Activated CD4-positive, CD25-positive, alpha-beta regulatory T cell treated with anti-CD3 and anti-CD28 coated beads, Interleukin-2, amount 50 U/mL, for 16 hours (primary cell): Measurements from ENCODE around the gene HSD17B3.
"Not testable (repeated sequence)": the region's sequence is repeated elsewhere in the genome, so short reads cannot be mapped to it uniquely, and the experiment has no call there.

ENCODE experiments used
- DNase-seq: peaks from one replicate; pipeline ENCODE4 v3.0.0-alpha.2; 2020; ENCODE audit warnings: low read depth, low spot score

HSD17B3 gene

DNA sequence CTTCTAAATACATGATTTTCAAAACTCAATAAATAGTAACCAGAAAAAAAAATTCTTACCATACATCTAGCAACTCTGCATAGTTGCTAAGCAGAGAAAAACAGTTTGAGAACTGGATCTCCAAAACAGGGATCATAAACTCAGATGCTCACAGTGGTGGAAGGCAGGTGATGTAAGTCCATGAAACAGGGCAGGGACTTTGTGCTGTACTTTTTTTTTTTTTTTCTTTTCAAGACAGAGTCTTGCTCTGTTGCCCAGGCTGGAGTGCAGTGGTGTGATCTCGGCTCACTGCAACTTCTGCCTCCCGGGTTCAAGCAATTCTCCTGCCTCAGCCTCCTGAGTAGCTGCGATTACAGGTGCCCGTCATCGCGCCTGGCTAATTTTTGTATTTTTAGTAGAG lies 5.0 kb upstream of the HSD17B3 start:
- DNase-seq, result not testable (repeated sequence)

DNA sequence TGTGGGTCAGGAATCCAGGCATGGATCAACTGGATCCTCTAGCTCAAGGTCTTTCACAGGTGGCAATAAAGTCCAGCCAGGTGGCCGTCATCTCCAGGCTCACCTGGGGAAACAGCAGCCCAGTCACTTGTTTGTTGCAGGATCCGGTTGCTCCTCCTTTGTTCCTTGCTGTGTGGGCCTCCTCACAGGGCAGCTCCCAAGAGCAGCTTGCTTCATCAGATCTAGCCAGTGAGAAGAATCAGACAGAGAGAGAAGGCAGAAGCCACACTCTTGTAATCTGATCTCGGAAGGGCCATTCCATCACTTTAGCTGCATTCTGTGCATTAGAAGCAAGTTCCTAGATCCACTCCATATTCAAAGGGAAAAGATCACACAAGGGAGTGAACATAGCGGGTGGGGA lies 3.2 kb upstream of the HSD17B3 start:
- DNase-seq, result no peak

DNA sequence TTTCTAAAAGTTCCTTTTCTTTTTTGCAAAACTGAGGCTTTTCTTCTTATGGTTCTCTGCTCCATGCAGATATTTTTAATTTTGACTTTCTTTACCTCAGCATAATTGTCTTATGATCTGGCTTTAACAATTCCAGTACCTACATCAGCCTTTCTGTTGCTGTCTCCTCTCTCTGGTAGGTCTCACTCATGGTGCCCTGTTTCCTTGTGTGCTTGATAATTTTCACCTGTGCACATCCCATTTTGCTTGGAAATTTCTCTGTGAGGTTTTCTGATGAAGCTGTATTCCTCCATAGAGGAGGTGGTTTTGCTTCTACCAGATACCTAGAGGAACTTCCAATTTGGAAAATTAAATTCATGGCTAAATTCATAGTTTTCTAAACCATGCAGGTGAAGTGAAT lies 2.3 kb upstream of the HSD17B3 start:
- no peak for DNase-seq

DNA sequence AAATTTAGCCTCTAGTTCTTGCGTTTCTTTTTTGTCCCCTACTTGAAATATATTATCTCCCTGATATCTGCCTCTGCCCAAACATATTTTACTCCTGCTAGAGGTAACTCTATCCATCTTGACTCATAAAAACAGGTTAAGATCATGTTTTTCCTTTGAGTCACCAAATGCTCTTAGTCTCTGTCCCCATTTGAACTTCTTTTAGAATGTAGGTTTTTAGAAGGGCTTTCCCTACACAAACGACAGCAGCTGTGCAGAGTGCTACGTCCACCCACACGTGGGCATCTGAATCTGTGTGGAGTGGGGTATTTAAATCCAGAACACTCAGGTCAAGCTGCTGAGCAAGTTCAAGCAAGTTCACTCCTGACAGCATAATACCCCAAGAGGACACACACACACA lies 2.2 kb downstream of the HSD17B3 start:
- DNase-seq, result no peak

DNA sequence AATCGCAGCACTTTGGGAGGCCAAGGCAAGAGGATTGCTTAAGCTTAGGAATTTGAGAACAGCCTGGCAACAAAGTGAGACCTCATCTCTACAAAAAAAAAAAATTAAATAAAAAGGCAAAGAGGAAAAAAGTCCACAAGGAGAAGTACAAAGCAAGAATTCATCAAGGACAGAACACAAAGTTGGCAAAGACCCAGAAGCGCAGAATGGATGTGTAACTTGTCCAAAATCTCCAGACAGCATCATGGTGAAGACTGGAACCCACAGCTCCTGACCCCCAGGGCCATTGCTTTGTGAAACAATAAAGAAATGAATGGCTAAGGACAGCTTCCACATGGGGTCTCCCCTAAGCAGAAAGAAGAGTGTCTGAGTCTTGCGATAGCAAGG lies 7.8 kb downstream of the HSD17B3 start:
- DNase-seq, result no peak

DNA sequence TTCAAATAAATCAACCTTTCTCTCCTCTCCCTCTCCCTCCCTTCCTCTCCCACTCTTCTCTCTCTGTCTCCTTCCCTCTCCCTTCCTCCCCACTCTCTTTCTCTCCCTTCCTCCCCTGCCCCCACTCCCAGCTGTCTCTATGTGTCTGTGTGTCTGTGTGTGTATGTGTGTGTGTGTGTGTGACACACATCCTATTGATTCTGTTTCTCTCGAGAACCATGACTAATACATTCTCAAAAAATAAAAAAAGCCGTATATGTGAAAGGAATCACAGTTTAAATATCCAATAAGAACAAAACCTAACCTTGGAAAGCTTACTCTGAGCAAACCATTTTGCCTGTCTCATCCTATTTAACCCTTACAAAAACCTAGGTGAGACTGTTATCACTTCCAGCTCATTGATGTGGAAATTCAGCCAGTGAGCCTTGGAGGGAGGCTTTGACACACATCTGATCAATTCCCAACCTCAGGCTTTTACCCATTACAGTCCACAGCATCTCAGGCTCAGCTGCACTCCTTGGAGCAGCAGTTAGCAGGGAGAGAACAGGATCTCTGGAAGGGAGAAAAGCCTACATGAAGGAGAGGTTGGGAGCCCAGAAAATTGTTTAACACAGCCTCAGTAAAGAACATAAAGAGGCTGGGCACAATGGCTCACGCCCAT lies 8.3 kb downstream of the HSD17B3 start:
- no peak for DNase-seq

DNA sequence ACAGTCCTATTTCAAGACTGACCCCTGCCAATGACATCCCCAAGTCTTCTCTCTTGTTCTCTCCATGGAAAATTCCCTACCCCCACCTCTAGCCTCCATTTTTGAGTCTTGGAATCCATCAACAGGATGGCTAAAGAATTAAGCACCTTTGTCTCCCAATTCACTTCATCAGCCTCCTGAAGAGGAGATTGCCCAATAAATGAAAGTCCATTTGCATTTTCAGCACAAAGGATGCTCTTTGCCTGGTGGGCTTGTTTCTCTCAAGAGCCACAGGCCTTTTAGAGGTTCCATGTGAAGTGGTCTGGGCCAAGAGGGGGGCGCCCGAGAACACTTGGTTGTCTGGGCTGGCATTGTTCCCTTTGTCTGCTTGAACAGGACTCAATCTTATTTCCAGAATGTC lies 12.6 kb downstream of the HSD17B3 start:
- no peak for DNase-seq

DNA sequence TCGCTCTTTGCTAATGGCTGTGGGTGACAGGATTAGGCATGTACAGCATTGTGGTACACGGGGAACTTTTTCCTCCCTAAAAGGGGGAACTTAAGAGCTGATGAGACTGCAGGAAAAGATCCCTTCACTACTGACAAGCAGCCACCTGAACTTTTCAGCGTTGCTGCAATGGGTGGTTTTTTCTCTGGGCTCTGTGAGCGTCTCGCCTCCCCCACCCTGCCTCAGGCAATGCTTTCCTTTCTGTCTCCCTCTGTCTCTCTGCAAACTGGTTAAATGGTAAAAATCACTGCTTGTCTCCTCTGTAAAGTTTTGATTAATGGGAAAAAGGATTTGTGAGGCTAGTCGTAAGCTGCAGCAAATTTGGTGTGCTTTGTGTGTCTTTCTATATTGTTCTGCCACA lies 20.3 kb downstream of the HSD17B3 start:
- no peak for DNase-seq

DNA sequence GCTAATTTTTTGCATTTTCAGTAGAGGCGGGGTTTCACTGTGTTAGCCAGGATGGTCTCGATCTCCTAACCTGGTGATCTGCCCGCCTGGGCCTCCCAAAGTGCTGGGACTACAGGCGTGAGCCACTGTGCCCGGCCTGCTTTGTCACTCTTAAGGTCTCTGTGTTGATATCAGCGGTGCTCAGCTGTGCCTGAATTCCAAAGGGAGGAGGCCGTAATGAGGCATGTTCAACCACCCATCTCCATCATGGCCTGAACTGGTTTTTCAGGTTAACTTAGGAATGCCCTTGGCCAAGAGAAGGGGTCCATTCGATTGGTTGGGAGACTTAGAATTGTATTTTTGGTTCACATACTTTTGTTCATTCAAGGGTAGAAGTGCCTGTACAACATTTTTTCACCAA lies 22.0 kb downstream of the HSD17B3 start:
- no peak for DNase-seq

DNA sequence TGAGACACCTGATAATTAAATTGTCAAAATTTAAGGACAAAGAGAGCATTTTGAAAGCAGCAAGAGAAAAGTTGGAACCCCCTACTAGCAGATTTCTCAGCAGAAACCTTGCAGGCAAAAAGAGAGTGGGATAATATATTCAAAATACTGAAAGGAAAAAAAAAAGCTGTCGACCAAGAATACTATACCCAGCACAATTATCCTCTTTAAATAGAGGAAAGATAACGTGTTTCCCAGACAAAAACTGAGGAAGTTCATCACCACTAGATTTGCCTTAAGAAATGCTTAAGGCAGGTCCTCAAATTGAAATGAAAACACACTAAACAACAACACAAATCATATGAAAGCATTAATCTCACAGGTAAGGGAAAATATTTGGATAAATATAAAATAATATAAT lies 27.0 kb downstream of the HSD17B3 start:
- no peak for DNase-seq

DNA sequence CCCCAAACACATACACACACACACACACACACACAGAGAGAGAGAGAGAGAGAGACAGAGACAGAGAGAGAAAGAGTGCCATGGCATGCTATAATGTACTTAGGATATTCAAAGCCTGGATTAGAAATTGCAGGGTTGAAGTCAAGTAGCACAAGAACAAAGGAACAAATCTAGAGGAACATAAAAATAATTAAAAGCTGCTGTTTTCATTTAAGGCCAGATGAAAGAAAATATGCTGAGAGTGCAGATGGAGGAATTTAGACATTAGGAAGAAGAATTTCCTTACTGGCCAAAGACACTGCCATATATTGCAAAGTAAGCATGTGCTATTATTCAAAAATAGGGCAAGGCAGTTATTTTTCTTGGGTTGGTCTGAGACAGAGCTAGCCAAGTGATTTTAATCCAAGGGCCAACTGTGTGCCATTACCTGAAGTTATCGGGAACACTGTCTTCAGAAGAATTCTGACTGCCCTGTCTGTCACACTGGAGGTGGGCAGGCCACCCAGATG lies 31.7 kb downstream of the HSD17B3 start:
- DNase-seq, result no peak

DNA sequence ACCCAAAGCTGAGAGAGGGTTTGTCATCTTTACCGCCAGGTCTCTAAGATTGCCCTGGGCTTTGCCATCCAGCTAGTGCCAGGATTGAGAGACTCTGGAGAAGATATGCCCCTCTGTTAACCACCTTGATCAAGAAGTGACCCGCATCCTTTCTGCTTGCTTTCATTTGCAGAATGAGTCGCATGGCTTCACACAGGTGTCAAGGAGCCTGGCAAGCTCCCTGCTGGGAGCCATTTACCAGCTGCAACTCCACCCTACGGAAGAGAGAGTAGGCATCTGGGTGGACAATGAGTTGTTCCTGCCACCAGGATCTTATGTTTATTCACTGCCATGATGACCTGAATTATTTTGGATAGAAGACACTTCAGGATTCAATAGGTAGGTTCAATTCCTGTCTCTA lies 43.0 kb downstream of the HSD17B3 start:
- DNase-seq, result no peak

DNA sequence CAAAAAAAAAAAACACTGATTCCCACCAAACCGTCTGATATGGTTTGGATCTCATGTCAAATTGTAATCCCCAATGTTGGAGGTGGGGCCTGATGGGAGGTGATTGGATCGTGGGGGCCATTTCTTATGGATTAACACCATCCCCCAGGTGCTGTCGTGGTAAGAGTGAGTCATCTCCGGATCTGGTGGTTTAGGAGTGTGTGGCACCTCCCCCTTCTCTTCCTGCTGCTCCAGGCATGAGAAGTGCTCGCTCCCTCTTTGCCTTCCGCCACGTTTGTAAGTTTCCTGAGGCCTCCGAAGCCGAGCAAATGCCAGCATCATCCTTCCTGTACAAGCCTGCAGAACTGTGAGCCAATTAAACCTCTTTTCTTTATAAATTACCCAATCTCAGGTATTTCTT lies 45.2 kb downstream of the HSD17B3 start:
- DNase-seq, result no peak

DNA sequence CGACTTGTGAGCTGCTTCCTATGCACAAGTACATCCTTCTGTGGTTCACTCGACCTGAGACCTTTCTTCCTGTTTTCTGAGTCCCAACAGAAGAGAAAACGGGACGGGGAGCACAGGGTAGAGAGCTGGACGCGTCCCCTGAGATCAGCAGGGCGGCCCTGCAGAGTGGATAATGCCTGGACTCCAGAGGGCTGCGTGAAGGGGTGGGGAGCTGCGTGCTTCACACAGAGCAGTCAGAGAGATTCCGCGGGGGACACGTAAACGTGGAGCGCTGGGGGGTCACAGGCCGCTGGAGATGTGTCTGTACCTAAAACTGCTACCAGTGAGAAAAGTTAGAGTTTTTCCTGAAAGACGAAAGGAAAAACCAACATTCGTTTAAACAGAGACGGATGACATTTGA lies 46.3 kb downstream of the HSD17B3 start:
- no peak for DNase-seq

DNA sequence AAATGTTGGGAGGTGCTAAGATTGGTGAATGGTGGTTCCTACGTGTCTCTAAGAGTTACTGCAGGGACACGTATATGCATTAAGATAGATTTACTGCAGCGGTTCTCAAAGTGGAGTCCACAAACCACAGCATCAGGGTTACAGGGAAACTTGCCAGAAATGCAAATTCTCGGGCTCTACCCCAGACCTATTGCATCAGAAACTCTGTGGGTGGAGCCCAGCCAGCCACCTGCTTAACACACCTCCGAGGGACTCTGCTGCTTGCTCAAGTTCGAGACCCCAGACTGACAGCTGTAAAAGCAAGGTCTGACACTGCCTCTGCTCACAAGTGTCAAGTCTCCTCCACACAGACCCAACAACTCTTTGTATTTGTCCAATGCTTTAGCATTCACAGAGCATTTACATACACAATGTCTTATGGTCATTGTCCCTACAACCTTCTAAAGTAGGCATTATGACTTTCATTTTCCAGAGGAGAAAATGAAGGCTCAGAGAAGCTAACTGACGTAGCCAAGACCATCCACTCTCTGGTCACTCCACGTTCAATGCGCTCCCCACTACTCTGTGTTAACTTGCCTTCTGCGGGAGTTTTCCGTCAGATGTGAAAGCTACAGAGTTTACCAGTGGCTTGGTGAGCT lies 48.8 kb downstream of the HSD17B3 start:
- DNase-seq, result no peak

DNA sequence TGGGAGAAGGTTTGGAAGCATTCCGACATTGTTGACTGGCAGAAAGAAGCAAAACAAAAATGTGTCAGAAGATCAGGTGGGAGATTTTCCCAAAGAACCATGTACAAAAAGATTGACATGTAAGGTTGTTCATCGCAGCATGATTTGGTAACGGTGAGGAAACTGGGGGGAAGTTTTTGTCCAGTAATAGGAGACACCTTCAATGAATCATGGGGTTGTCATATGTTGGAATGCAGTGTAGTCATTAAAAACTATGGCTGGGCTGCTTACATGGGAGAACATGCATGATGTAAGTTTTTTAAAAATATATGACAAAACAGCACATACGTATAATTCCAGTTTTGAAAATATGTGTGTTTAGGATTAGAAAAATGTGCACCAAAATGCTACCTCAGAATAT lies 50.5 kb downstream of the HSD17B3 start:
- DNase-seq, result no peak

DNA sequence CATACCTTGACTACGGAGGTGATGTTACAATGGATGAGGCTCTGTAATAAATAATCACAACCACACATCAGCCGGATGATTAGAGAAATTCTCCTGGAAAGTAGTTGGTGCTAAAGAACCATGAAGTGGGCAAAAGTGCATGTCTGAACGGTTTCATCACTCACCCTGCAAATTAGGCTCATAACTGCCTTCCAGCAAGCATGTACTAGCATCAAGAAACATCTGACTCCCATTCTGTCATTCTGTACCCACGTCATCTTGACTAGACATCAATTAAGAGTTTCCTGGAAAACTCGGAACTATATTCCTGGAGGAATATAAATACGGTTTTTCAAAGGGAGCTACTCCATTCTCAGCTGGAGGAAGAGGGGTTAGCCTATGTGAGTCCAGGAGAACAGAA lies 52.2 kb downstream of the HSD17B3 start:
- no peak for DNase-seq

DNA sequence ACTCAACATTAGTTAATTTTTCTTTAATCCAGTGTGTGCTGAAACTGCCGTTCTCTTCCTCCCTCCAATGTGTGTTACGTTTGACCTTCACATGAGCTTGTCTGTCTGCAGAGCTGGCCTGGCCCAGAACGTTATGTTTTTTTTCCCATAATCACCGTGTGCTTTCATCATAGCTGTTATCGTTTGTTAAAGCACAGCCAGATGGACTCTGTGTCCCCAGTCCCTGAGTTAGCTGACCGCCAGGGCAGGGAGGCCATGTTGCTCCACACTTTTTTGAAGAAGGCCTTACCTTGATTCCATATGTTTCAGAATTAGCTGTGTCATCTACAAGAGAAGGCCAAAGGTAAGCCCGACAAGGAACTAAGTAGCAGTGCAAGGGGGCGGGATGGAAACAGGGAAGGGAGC lies 55.7 kb downstream of the HSD17B3 start:
- DNase-seq, result no peak

DNA sequence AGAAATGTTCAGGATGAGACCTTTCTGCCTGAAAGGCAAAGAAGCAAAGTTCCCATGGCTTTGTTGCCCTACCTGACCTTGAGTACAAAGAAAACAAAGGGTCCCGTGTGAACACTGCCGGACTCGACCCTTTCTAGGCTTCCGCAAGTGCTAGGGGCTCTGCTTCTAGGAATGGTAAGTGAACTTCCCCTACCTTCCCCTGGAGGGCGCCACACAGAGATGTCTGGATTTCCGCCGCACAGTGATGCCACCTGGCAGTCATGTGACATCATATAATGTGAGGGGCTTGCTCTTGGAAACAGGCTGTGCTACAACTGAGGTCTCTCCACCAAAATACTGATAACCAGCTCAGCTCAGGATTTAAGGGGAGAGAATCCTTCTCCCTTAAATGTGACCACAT lies 56.6 kb downstream of the HSD17B3 start:
- DNase-seq, result no peak

DNA sequence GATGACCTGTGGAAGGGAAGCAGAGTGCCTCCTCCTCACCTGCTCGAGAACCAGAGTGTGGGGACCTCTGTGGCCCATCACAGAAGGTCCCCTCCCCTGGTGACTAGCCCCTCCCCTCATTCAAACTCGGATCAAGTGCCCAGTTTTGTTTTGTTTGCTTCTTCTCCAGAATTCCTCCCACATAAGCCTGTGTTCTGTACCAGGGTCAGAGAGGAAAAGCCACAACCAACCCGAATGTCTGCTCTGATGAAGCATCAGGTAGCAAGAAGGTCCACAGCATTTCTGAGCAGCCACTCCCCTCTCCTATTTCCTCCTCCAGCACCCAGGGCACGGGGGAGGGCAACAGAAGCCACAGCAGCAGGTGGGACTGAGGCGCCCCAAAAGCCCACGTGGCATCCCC lies 58.2 kb downstream of the HSD17B3 start:
- DNase-seq, result no peak

DNA sequence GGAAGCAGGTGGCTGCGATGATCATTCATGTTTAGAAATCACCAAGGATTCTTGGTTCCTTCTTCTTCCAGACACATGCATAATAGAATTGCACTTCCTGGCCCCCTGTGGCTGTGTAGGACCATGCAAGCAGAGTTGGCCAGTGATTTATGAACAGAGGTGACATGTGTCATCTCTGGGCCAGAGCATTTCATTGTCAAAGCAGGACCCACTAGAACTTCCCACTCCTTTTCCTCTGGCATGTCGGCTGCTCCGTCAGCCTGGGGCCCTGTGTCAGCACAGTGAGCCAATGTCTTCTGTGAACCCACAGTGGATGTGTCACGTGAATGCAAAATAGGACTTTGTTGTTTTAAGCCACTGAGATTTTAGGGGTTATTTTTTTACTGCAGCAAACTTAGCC lies 59.2 kb downstream of the HSD17B3 start:
- DNase-seq, result no peak

DNA sequence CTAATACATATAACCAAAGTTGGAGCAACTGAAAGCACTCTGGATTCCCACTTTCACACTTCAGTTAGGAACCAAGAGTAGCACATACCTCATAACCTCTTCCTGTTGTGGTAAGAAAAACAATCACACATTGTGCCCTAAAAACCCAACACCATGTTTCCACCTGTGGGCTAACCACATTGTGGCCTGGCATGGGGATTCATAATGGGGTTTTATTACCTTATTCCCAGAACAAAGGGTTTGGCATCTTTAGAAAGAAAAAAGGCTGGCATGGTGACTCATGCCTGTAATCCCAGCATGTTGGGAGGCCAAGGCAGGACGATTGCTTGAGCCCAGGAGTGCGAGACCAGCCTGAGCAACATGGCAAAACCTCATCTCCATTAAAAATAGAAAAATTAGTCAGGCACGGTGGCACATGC lies 60.6 kb downstream of the HSD17B3 start:
- no peak for DNase-seq

DNA sequence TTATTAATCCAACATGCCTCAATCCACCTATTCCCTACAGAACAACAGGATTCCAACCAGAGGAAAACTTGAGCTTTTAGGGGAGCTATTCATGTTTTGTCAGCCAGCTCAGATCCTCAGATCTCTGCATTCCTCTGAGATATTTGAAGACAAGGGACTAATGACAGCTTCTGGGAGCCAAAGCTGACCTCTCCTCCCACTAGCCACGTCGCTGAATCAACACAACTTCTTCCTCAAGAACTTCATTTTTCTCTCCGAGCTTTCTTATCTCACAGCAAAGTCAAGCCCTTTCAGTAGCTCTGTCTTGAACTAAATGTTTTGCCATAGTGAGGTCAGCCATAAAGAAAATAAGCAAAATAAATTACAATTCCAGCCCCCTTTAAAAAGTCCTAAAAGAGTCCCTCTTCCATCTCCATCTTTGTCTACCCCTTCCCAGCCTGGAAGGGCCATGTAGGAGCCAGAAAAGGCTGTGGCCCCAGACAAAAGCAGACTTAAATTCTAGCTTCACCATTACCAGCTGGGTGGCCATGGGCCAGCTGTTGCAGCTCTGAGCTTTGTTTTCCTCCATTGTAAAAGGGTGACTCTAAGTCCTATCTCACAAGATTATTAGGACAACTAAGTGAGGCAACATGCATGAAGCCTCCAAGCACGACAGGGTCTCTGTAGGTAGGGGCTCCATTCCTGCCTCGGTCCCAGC lies 65.0 kb downstream of the HSD17B3 start:
- DNase-seq, result no peak
